Activated CD4-positive, alpha-beta T cell treated with anti-CD3 and anti-CD28 coated beads, Interleukin-2, Interleukin-6, amounts not matched to agents 100 ng/mL and 50 ng/mL, durations not matched to agents 16 hours and 8 hours (primary cell): ENCODE data around the gene MRFAP1L1.
"Not testable (repeated sequence)": the region's sequence is repeated elsewhere in the genome, so short reads cannot be mapped to it uniquely, and the experiment has no call there.

Experiments used
- DNase-seq: peaks from one replicate; pipeline ENCODE4 v3.0.0-alpha.2; 2020

MRFAP1L1 gene

GRCh38 chr4:6709230-6710114, at the start of gene MRFAP1L1:
MRFAP1L1 (minus strand) TSS chr4:6709865; CDS start chr4:6709629, 236 bp downstream.
- DNase-seq, result peak; percentile 98

GRCh38 chr4:6758728-6759127, 49.1 kb upstream of the MRFAP1L1 start:
- DNase-seq, result no peak

GRCh38 chr4:6756345-6756744, 46.7 kb upstream of the MRFAP1L1 start:
- not testable (repeated sequence) for DNase-seq

DNA sequence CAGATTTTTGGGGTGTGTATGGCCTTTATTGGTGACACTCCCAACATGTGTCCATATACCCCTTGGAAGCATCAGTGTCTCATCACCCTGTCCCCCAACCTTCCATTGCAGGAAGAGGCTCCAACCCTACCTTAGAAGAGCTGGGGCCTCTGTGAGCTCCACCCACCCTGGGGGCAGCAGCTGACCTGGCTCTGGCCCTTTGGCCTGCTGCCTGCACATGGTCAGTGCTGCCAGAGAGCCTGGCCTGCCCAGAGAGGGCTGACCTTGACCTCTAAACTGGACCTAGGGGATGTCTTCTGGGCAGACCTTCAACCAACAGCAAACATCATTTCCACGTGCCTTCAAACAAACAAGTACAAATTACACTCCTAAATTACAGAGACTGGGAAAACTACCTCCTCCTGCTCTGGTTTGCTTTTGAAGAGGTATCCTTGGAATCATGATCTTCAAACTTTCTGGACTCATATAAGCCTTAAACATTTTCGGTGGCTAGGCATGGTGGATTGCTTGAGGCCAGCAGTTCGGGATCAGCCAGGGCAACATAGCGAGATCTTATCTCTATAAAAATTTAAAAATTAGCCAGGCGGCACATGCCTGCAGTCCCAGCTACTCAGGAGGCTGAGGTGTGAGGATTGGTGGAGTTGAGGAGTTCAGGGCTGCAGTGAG, 45.6 kb upstream of the MRFAP1L1 start:
- DNase-seq, result no peak

DNA sequence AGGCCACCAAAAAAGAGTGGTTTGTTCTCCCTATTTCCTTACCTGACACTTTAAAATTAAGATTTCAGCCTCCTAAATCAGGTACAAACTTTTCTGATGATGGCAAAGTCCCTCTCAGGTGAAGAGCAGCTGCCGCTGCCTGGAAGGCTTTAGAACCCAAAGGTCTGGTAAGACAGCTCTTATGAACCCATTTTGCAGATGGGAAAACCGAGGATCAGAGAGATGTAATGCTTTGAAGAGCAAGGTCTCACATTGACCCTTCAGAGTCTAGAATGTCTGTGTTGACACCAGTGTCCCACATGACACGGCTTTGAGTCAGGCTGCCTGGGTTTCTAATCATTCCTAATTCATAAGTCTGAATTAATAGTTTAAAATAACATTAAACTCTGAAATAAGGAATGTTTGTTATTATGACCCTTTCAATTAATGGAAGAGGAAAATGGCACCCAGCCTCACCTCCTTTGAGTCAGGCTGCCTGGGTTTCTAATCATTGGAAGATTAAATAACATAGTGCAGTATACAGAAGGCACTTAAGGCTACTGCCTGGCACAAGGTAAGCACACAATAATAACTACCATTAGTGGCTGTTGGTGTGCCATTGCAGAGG, 44.9 kb upstream of the MRFAP1L1 start:
- no peak for DNase-seq

- no peak for DNase-seq
Measured at GRCh38 chr4:6753891-6754290, 44.2 kb upstream of the MRFAP1L1 start.

DNA sequence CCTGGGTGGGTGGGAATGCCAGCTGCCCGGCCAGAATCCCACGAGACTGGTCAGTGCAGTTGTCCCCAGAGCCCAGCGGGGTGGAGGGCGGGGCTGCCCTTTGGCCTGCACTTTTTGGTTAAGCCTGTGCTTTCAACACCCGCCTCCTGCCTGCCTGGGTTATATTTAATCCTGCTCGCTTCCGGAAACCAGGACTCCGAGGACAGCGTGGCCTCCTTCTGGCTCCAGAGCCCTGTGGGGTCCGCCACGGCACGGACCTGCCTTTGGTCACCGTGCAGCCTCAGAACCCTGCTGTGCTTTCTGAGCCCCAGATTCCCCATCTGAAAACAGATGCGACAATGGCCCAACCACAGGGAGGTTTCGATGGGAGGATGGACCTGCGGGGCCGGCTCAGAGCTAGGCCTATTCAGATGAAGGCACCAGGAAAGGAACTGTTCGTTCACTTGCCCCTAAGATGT, 43.5 kb upstream of the MRFAP1L1 start:
- DNase-seq, result no peak

GRCh38 chr4:6752486-6752829, 42.8 kb upstream of the MRFAP1L1 start:
- no peak for DNase-seq

DNA sequence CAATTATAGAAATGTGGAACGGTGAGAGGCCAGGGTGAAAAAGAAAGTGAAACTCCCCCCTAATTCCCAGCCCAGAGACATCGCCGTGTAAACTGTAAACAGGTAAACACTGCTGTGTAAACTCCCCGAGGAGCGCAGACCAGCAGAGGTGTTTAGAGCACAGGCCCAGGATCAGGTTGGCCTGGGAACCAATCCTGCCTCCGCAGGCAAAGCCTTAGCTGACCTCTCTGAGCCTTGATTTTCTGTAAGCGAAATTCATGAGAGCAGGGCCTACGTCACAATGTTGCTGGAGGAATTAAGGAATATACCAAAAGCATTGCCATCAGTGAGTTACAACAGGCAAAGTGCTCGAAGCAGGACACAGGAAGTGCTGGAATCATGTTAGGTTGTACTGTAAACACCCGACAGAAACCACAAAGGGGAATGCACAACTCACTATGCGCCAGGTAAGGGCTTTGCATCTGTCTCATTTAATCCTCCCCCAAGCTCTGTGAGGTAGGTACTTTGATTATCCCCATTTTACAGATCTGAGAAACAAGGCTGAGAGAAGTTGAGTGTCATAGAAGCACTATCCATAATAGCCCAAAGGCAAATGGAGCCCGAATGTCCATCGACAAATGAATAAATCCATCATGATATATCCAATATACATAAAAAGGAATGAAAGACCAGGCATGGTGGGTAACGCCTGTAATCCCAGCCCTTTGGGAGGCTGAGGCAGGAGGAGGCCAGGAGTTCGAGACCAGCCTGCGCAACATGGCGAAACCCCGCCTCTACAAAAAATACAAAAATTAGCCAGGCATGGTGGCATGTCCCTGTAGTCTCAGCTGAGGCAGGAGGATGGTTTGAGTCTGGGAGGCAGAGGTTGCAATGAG, 42.2 kb upstream of the MRFAP1L1 start:
- no peak for DNase-seq

GRCh38 chr4:6750286-6751221, 40.9 kb upstream of the MRFAP1L1 start:
- no peak for DNase-seq

DNA sequence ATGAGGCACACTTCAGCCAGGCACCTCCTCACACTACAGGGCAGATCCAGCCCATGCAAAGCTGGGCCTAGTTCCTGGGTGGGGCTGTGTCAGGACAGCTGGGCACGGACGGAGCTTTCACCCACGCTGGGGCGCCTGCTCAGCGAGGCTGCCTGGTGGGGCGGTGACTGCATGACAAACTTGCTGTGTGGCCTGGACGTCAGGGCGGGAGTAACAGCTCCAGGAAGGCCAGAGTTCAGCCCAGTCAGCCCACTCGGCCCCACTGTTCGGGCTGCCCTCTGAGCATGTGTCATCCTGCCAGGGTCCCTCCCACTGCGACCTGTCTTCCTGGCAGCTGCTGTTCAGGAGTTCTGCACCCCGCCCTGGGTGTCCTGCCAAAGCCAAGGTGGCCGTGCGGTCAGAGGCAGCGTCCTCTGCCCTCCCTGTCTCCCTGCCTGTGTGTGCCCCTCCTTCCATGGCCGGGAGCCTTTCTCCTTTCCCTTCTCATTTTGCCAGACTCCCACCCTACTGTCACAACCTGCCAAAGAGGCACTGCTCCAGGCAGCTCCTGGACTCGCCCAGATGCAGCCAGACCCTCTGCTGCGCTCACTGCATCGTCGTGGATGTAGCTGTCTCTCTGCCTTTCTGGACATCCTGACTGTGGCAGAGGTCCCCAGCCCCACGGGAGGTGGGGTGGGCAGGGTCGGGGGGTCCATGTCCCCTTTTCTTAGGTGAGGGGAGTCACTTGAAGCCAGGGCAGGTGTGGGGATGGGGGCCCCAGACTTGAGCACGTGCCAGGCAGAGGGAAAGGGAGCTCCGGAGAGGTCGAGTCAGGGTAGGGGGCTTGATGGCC, 39.9 kb upstream of the MRFAP1L1 start:
- DNase-seq, result no peak

- no peak for DNase-seq
Measured at GRCh38 chr4:6748286-6748685, 38.6 kb upstream of the MRFAP1L1 start.

- no peak for DNase-seq
Measured at GRCh38 chr4:6747294-6748051, 37.8 kb upstream of the MRFAP1L1 start.

DNA sequence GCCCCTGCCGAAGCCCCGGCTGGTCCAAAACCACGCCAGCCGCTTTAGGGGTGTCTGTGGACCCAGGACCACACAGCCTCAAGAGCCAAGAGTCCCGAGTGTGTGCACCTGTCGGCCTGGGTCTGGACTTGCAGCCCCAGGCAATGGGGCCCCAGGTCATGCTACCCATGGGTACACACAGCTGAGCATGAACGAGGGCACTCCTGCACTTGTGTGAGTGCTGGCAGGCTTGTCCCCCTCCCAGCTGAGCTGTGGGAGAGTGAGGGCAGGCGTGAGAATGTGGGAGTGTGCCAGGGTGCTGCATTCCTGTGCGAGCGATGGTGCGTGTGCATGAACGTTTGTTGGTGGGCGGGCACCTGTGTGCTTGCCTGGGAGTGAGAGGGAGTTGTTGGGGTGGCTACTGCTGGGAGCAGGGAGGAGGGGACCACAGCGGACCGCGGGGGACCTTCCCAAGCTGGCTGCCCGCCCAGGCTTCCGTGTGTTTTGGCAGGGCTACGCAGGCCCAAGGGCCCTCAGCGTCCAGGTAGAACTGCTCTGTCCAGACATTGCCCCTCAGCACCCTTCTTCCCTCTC, 37.1 kb upstream of the MRFAP1L1 start:
- no peak for DNase-seq

- DNase-seq, result no peak
Measured at GRCh38 chr4:6742989-6743388, 33.3 kb upstream of the MRFAP1L1 start.

- no peak for DNase-seq
Measured at GRCh38 chr4:6742507-6742906, 32.8 kb upstream of the MRFAP1L1 start.

- no peak for DNase-seq
Measured at GRCh38 chr4:6740347-6740746, 30.7 kb upstream of the MRFAP1L1 start.

GRCh38 chr4:6739920-6740319, 30.3 kb upstream of the MRFAP1L1 start:
- no peak for DNase-seq

- DNase-seq, result no peak
Measured at GRCh38 chr4:6734165-6734786, 24.6 kb upstream of the MRFAP1L1 start.
